ENCODE results near the gene KCNH2.

GRCh38 chr7:150949564-150949963 is 28.6 kb downstream of the KCNH2 start:
- TF ChIP-seq CTCF (conservative IDR thresholded peaks at IDR 0.05; ENCODE audit: low read depth, low read length) (no peak), EZH2 (IDR thresholded peaks at IDR 0.05; ENCODE audit: low read length, unreplicated experiment) (no peak), EZH2phosphoT487 (IDR thresholded peaks at IDR 0.05; ENCODE audit: borderline replicate concordance, low read length) (no peak)
